Body of pancreas (tissue), 4 donors: Measurements from ENCODE around the gene SPACA6. TPM values are rescaled to one million over a fixed set of nuclear protein-coding genes. Genes with fewer than 3 reads are reported as not detected.

Source experiments
- ATAC-seq: fragments of 150-250 bp; one replicate; pipeline ENCODE4 v1.9.1; 2016
- DNase-seq, 4 donors: peaks; one replicate each; pipeline ENCODE4 v3.0.0-alpha.2; 2019
- H3K27ac ChIP-seq, 4 donors: fragments of 200-600 bp; sonication (generic); 1 replicate in 3 of 4; 2 replicates in 1 of 4; pipeline versions ENCODE4 v1.5.1 to v1.6.1; 2016 to 2019; ENCODE audit warnings: mild to moderate bottlenecking in 1 of 4, mixed read lengths in 1 of 4, moderate library complexity in 1 of 4
- H3K27me3 ChIP-seq, 2 donors: fragments of 200-600 bp; sonication (generic); one replicate each; pipeline ENCODE4 v1.6.0; 2016; ENCODE audit warnings: mild to moderate bottlenecking in 1 of 2
- H3K36me3 ChIP-seq, 2 donors: fragments of 200-600 bp; sonication (generic); replicated peaks in 1 of 2; 2 replicates each; pipeline ENCODE4 v1.5.1; 2016; ENCODE audit warnings: low read depth in 2 of 2; ENCODE audit not compliant: insufficient read depth in 1 of 2
- H3K4me1 ChIP-seq: fragments of 200-600 bp; sonication (generic); one replicate; pipeline ENCODE4 v1.6.0; 2016
- H3K4me3 ChIP-seq, 2 donors: fragments of 200-600 bp; sonication (generic); 1 replicate in 1 of 2; 2 replicates in 1 of 2; pipeline ENCODE4 v1.5.1; 2016 to 2019
- H3K9me3 ChIP-seq, 3 donors: fragments of 200-600 bp; sonication (generic); 1 replicate in 2 of 3; 2 replicates in 1 of 3; pipeline ENCODE4 v1.5.1; 2016
- POLR2A ChIP-seq, 3 donors: fragments of 450-650 bp; IDR thresholded peaks; one replicate each; pipeline ENCODE4 v1.6.1; 2016; ENCODE audit warnings: antibody characterized with exemption in 3 of 3, mild to moderate bottlenecking in 2 of 3
- WGBS, 2 donors: methylation state at CpG; one replicate each; pipeline ENCODE4 v1.1.5; 2017; 5-methylcytosine and 5-hydroxymethylcytosine counted together
- intact Hi-C: fragments of 100-400 bp; cut with DNase I; formaldehyde crosslinking; loops from one replicate; pipeline ENCODE4 v1.15.1; 2023
- total RNA-seq, 2 donors: library from RNA; depleted of rRNA; stranded (reverse); fragments of >200 nt; gene quantifications; one replicate each; pipeline ENCODE4 v1.1.0, GENCODE V29; 2016
- TF ChIP-seq, protein P1 (sequence below), 7 experiments: fragments of 450-650 bp in 4 of 7; fragments of 200-600 bp in 3 of 7; sonication (generic) in 3 of 7; IDR thresholded peaks; one replicate each; pipeline ENCODE4 v1.5.1; 2016 to 2019; ENCODE audit warnings: antibody characterized with exemption in 7 of 7

SPACA6 gene
- total RNA-seq, 2 donors from 2014 or later = 7.9 to 16.3 TPM

DNA sequence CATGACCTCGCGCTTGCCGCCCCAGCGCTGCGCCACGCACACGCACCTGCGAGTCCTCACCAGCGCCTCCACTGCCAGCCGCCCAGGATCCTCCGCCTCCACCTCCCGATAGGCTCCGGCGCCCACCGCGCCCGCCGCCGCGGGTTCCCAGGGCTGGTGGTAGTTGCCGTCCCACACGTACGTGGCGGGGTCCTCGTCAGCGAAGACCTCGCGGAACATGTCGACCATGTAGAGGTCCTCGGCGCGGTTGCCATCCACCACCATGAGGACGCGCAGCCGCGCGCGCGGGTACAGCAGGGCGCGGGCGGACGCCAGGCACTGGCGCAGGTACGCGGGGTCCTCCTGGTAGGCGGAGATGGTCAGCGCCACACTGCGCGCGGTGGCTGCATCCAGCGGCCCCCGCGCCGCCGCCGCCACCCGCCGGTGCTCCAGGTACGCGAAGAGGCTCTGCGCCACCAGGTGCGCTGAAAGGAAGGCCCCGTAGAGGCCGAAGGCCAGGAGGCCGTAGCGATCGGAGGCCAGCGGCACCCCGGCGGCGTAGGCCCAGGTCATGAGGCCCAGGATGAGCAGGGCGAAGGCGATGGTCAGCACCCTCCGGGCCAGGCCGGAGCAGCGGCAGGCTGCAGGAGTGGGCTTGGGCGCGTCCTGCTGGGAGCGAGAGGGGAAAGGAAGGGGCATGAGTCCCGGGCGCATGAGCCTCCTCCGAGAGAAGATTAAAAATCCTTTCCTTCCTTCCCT is 26.3 kb downstream of the SPACA6 start:
- TF ChIP-seq POLR2A (IDR thresholded peaks at IDR 0.05) = no peak
- TF ChIP-seq, protein P1, sequence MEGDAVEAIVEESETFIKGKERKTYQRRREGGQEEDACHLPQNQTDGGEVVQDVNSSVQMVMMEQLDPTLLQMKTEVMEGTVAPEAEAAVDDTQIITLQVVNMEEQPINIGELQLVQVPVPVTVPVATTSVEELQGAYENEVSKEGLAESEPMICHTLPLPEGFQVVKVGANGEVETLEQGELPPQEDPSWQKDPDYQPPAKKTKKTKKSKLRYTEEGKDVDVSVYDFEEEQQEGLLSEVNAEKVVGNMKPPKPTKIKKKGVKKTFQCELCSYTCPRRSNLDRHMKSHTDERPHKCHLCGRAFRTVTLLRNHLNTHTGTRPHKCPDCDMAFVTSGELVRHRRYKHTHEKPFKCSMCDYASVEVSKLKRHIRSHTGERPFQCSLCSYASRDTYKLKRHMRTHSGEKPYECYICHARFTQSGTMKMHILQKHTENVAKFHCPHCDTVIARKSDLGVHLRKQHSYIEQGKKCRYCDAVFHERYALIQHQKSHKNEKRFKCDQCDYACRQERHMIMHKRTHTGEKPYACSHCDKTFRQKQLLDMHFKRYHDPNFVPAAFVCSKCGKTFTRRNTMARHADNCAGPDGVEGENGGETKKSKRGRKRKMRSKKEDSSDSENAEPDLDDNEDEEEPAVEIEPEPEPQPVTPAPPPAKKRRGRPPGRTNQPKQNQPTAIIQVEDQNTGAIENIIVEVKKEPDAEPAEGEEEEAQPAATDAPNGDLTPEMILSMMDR (IDR thresholded peaks at IDR 0.05) = no peak
- DNase-seq = no peak
- Histone ChIP-seq H3K36me3 (no peaks in the 10 kb centered on the region), H3K27me3 (no peaks in the 10 kb centered on the region), H3K9me3 (no peaks in the 10 kb centered on the region), H3K4me1 (no peaks in the 10 kb centered on the region), H3K27ac (no peak overlapping the region), H3K4me3 (no peak overlapping the region)
- WGBS, 2 donors = 3 to 6% methylated on average over 27 to 62 of the region's 83 CpGs
- ATAC-seq = no peak
- intact Hi-C loops = no loop called here

DNA sequence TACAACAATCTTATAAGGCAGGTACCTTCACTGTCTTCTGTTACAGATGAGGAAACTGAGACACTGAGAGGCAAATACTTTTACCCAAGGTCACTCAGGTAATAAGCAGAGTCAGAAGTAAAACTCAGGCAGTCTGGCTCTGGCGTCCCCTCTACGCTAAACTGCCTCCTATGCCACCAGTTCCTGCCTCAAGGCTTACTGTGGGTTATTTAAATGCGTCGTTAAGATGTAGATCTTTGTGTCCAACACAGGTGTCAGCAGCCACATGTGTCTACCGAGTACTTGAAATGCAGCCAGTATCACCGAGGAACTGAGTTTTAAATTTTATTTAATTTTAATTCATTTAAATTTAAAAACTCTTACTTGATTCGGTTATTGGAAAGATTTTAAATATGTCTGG is 28.8 kb downstream of the SPACA6 start:
- Histone ChIP-seq H3K27ac (no peak overlapping the region), H3K27me3 (peaks cover 0 to 3% of the 10 kb centered on the region in 2 donors), H3K4me1 (no peaks in the 10 kb centered on the region), H3K36me3 (no peaks in the 10 kb centered on the region), H3K4me3 (no peak overlapping the region), H3K9me3 (no peaks in the 10 kb centered on the region)
- TF ChIP-seq, protein P1 (IDR thresholded peaks at IDR 0.05) = no peak
- no peak for TF ChIP-seq POLR2A (IDR thresholded peaks at IDR 0.05)
- ATAC-seq (no peak), DNase-seq (no peak)
- intact Hi-C loops = no loop called here
- WGBS, 2 donors = 53 to 63% methylated on average over 7 of the region's 7 CpGs

DNA sequence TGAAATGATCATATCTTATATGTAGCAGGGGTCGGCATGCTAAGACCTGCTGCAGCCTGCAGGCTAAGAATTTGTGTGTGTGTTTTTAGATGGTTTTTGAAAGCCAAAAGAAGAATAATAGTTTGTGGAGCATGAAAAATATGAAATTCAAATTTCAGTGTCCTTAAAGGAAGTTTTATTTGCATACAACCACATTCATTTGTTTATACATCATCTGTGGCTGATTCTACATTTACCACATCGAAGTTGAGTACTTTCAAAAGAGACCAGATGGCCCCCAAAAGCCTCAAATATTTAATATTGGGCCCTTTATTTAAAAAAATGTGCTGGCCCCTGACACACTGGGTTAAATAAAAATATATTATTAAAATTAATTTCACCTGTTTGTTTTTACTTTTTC is 29.4 kb downstream of the SPACA6 start:
- no peaks in the 10 kb centered on the region for H3K4me1 ChIP-seq
- 41 to 44% methylated on average over 2 of the region's 2 CpGs for WGBS, 2 donors
- intact Hi-C loops = no loop called here

DNA sequence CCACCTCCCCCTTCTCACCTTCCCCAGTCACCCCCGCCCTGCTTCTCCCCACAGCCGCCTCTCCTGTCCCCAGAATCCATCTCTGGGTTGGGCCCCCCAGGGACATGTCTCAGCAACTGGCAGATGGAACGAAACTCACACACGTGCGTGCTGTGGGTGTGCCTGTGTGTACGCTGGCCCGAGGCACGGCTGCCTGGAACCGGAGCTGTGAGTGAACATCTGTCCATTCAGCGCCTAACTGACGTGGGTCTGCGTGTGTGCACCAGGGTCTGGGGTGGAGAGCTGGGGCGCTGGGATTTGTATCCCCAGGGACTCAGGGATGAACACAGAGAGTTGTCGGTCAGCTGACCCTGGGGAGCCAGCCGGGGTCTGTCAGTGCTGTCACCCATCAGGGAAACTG is 31.4 kb downstream of the SPACA6 start:
- no peak overlapping the region for H3K4me3 ChIP-seq
- H3K27ac ChIP-seq = no peak overlapping the region
- intact Hi-C loops = no loop called here
- H3K27me3 ChIP-seq = peaks cover 0 to 3% of the 10 kb centered on the region in 2 donors
- WGBS, 2 donors = 25 to 40% methylated on average over 6 to 15 of the region's 15 CpGs
- no peaks in the 10 kb centered on the region for H3K36me3 ChIP-seq
- no peaks in the 10 kb centered on the region for H3K9me3 ChIP-seq
- no peak for DNase-seq
- H3K4me1 ChIP-seq = no peaks in the 10 kb centered on the region
- no peak for ATAC-seq
- TF ChIP-seq POLR2A (IDR thresholded peaks at IDR 0.05) = no peak
- TF ChIP-seq, protein P1 (IDR thresholded peaks at IDR 0.05) = no peak

More for the DNA sequence above, 29.4 kb downstream of the SPACA6 start:
- no peak overlapping the region for H3K4me3 ChIP-seq
- peaks cover 0 to 3% of the 10 kb centered on the region in 2 donors for H3K27me3 ChIP-seq
- H3K9me3 ChIP-seq = no peaks in the 10 kb centered on the region
- H3K27ac ChIP-seq = no peak overlapping the region
- ATAC-seq (no peak), DNase-seq (no peak)
- no peaks in the 10 kb centered on the region for H3K36me3 ChIP-seq
- TF ChIP-seq POLR2A (IDR thresholded peaks at IDR 0.05) = no peak
- TF ChIP-seq, protein P1 (IDR thresholded peaks at IDR 0.05) = no peak

DNA sequence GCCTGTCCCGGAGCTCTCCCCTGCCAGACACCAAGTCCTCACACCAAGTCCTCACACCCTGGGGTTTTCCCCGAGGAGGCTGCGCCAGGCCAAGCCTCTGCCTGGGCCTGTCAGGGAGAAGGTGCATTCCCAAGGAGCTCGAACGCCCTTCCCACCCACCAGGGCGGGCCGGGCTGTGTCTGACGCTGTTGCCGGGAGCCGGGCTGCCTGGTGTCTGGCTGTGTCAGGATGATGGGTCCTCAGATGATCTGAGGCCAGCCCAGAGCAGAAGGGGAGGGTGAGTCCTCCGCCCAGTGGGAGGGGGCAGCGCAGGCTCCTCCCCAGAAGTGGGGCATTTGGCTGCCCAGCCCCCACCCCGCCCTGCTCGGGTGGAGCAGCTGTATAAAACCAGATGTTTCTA is 32.9 kb downstream of the SPACA6 start:
- 30 to 39% methylated on average over 9 to 14 of the region's 14 CpGs for WGBS, 2 donors
- no peaks in the 10 kb centered on the region for H3K4me1 ChIP-seq
- intact Hi-C loops = no loop called here
- H3K36me3 ChIP-seq = no peaks in the 10 kb centered on the region
- no peaks in the 10 kb centered on the region for H3K9me3 ChIP-seq
- no peak overlapping the region for H3K27ac ChIP-seq
- TF ChIP-seq, protein P1 (IDR thresholded peaks at IDR 0.05) = no peak
- TF ChIP-seq POLR2A (IDR thresholded peaks at IDR 0.05) = no peak
- no peak for ATAC-seq
- H3K27me3 ChIP-seq = peaks cover 0 to 3% of the 10 kb centered on the region in 2 donors
- DNase-seq = no peak
- no peak overlapping the region for H3K4me3 ChIP-seq
